HL-60 (cell line): ENCODE measurements around the gene TPK1.

Experiments
- DNase-seq, 2 experiments: peaks; one replicate each; pipeline ENCODE4 v3.0.0-alpha.2; 2010 to 2020; ENCODE audit warnings: low read depth in 1 of 2, low spot score in 1 of 2
- H3K27ac ChIP-seq: fragments of 250-450 bp; sonication (Bioruptor Pico); replicated peaks from 2 replicates; pipeline ENCODE4 v1.5.1; 2020; ENCODE audit warnings: mild to moderate bottlenecking, moderate library complexity
- H3K27me3 ChIP-seq: fragments of 250-450 bp; sonication (Bioruptor Pico); 2 replicates; pipeline ENCODE4 v1.5.1; 2021; ENCODE audit warnings: mild to moderate bottlenecking, moderate library complexity; ENCODE audit not compliant: insufficient read depth, poor library complexity, severe bottlenecking
- H3K4me3 ChIP-seq: replicated peaks from 2 replicates; pipeline ENCODE4 v1.5.1; 2011; ENCODE audit warnings: mild to moderate bottlenecking, control low read depth, low read length; ENCODE audit not compliant: insufficient read depth
- GABPA ChIP-seq: IDR thresholded peaks from 2 replicates; pipeline ENCODE4 v1.6.1; 2012; ENCODE audit warnings: low read depth
- POLR2AphosphoS5 ChIP-seq: IDR thresholded peaks from 2 replicates; pipeline ENCODE4 v1.6.1; 2012; ENCODE audit warnings: low read depth
- REST ChIP-seq: IDR thresholded peaks from 2 replicates; pipeline ENCODE4 v1.6.1; 2012; ENCODE audit warnings: low read depth; ENCODE audit not compliant: insufficient replicate concordance
- SPI1 ChIP-seq: IDR thresholded peaks from 2 replicates; pipeline ENCODE4 v1.6.1; 2012; ENCODE audit warnings: low read depth, mild to moderate bottlenecking, borderline replicate concordance
- TF ChIP-seq, protein P1 (sequence below): IDR thresholded peaks from one replicate; pipeline ENCODE4 v1.5.1; 2011; ENCODE audit warnings: low read length, control low read depth, inconsistent platforms; ENCODE audit not compliant: insufficient read depth

The TPK1 gene

GRCh38 chr7:144786522-144786921 lies 49.3 kb downstream of the TPK1 start:
- no peak overlapping the region for H3K4me3 ChIP-seq
- TF ChIP-seq GABPA (no peak), REST (no peak), SPI1 (no peak), POLR2AphosphoS5 (no peak)
- TF ChIP-seq, protein P1, sequence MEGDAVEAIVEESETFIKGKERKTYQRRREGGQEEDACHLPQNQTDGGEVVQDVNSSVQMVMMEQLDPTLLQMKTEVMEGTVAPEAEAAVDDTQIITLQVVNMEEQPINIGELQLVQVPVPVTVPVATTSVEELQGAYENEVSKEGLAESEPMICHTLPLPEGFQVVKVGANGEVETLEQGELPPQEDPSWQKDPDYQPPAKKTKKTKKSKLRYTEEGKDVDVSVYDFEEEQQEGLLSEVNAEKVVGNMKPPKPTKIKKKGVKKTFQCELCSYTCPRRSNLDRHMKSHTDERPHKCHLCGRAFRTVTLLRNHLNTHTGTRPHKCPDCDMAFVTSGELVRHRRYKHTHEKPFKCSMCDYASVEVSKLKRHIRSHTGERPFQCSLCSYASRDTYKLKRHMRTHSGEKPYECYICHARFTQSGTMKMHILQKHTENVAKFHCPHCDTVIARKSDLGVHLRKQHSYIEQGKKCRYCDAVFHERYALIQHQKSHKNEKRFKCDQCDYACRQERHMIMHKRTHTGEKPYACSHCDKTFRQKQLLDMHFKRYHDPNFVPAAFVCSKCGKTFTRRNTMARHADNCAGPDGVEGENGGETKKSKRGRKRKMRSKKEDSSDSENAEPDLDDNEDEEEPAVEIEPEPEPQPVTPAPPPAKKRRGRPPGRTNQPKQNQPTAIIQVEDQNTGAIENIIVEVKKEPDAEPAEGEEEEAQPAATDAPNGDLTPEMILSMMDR, result no peak
- no peak overlapping the region for H3K27ac ChIP-seq
- no peaks in the 10 kb centered on the region for H3K27me3 ChIP-seq
- DNase-seq, result no peak

- H3K27me3 ChIP-seq, result no peaks in the 10 kb centered on the region
- TF ChIP-seq GABPA (no peak), REST (no peak), POLR2AphosphoS5 (no peak), SPI1 (no peak)
- TF ChIP-seq, protein P1, result no peak
- no peak overlapping the region for H3K4me3 ChIP-seq
- no peak for DNase-seq
- no peak overlapping the region for H3K27ac ChIP-seq
Observed at GRCh38 chr7:144786079-144786478, 49.8 kb downstream of the TPK1 start.

DNA sequence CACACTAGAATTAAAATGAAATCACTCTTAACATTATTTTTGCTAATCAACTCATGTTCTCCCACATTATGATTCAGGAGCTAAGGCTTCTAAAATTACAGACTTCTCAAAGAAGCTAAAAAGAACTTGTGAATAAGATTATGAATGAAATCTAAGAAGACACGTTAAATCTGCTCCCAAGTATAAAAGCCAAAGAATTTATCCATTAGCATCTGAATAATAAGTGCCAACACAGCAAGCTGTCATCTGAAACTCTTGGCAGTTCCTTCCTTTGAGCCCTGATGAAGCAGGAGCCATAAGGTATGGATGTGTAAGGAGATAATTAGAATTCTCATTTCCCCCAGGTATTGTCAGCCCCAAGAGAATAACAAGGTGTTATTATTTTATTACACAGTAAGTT lies 50.3 kb downstream of the TPK1 start:
- no peak for DNase-seq
- Histone ChIP-seq H3K27me3 (no peaks in the 10 kb centered on the region), H3K4me3 (no peak overlapping the region), H3K27ac (no peak overlapping the region)
- TF ChIP-seq SPI1, result no peak
- TF ChIP-seq GABPA, result no peak
- TF ChIP-seq REST, result no peak
- TF ChIP-seq, protein P1, result no peak
- TF ChIP-seq POLR2AphosphoS5, result no peak
